Stimulated activated CD4-positive, alpha-beta T cell treated with anti-CD3 and anti-CD28 coated beads, Interleukin-15, amount 100 ng/mL, for 1 hour (primary cell): ENCODE data around the gene CDH22.

ENCODE experiments used
- DNase-seq, 2 donors: peaks; one replicate each; pipeline ENCODE4 v3.0.0-alpha.2; 2020; ENCODE audit warnings: low read depth in 1 of 2, low spot score in 1 of 2

The CDH22 gene

GRCh38 chr20:46323557-46323956 is 15.3 kb upstream of the CDH22 start:
- DNase-seq = no peak

GRCh38 chr20:46322641-46323040 is 14.3 kb upstream of the CDH22 start:
- DNase-seq = no peak

- no peak for DNase-seq
Measured at GRCh38 chr20:46317685-46318177, 9.4 kb upstream of the CDH22 start.

GRCh38 chr20:46316984-46317684 is 8.8 kb upstream of the CDH22 start:
- no peak for DNase-seq

- DNase-seq = no peak
Measured at GRCh38 chr20:46315311-46315710, 7.0 kb upstream of the CDH22 start.

GRCh38 chr20:46312945-46313861 is 4.9 kb upstream of the CDH22 start:
- no peak for DNase-seq

- no peak for DNase-seq
Measured at GRCh38 chr20:46312075-46312944, 4.0 kb upstream of the CDH22 start.

GRCh38 chr20:46311719-46312074 is 3.4 kb upstream of the CDH22 start:
- DNase-seq = no peak

GRCh38 chr20:46311039-46311650 is 2.8 kb upstream of the CDH22 start:
- DNase-seq = no peak

GRCh38 chr20:46309945-46310344 is 1.6 kb upstream of the CDH22 start:
- no peak for DNase-seq

GRCh38 chr20:46307999-46308257 is 370 bp downstream of the CDH22 start:
- no peak for DNase-seq

GRCh38 chr20:46307139-46307998 is 929 bp downstream of the CDH22 start:
- DNase-seq = peak; percentile 41 to 63

GRCh38 chr20:46306743-46307138 is 1.6 kb downstream of the CDH22 start:
- DNase-seq = no peak

- DNase-seq = no peak
Measured at GRCh38 chr20:46305973-46306360, 2.3 kb downstream of the CDH22 start.

- DNase-seq = no peak
Measured at GRCh38 chr20:46305331-46305972, 2.8 kb downstream of the CDH22 start.

- no peak for DNase-seq
Measured at GRCh38 chr20:46304852-46305251, 3.4 kb downstream of the CDH22 start.

GRCh38 chr20:46304361-46304760 is 3.9 kb downstream of the CDH22 start:
- no peak for DNase-seq

GRCh38 chr20:46303176-46303956 is 4.9 kb downstream of the CDH22 start:
- no peak for DNase-seq

GRCh38 chr20:46302106-46302505 is 6.2 kb downstream of the CDH22 start:
- no peak for DNase-seq
